ENCODE results near the gene SPINK9. TPM values are rescaled to one million over a fixed set of nuclear protein-coding genes. Genes with fewer than 3 reads are reported as not detected.

Gene SPINK9
- total RNA-seq, 4 donors from 2014 or later = not detected

GRCh38 chr5:148387325-148387724 lies 52.0 kb downstream of the SPINK9 start:
- TF ChIP-seq CTCF (IDR thresholded peaks at IDR 0.05) = no peak
- no peak for DNase-seq (ENCODE audit: low spot score)
- ATAC-seq (ENCODE audit: low FRiP score) = no peak

- no peak for DNase-seq (ENCODE audit: low spot score)
- TF ChIP-seq CTCF (IDR thresholded peaks at IDR 0.05) = no peak
- no peak for ATAC-seq (ENCODE audit: low FRiP score)
Measured at GRCh38 chr5:148388696-148389095, 53.3 kb downstream of the SPINK9 start.

Small RNAs within 50 kb of the gene (small RNA-seq; reads per million reads assigned to genes)
- not detected for gene RF00017

Other genes with a start within 250 kb of the SPINK9 start
- not detected for gene SPINK14, start 167.0 kb upstream of the SPINK9 start, total RNA-seq
- 1 to 10 TPM in 1 of 4 donors, not detected in 3; 1.6 TPM for gene SPINK6, start 132.5 kb upstream of the SPINK9 start, total RNA-seq
- gene MARCOL, start 97.0 kb upstream of the SPINK9 start, total RNA-seq = not detected
- gene SPINK13, start 66.8 kb upstream of the SPINK9 start, total RNA-seq = not detected
- gene SPINK7, start 23.1 kb upstream of the SPINK9 start, total RNA-seq = not detected
- gene FBXO38, start 48.4 kb downstream of the SPINK9 start, total RNA-seq = 10 to 100 TPM; 27.1 to 82.5 (median 53.6) TPM